Naive thymus-derived CD4-positive, alpha-beta T cell (primary cell): ENCODE measurements around the gene GAMT. TPM values are rescaled to one million over a fixed set of nuclear protein-coding genes. Genes with fewer than 3 reads are reported as not detected.

Experiments used
- ATAC-seq: fragments of 150-1000 bp; cut with Tn5 transposase; 2 replicates; pipeline ENCODE4 v1.10.0; 2021; ENCODE audit warnings: mild to moderate bottlenecking, moderate library complexity
- CTCF ChIA-PET: fragments of 350-600 bp; sonication (Branson Sonifier 250); formaldehyde crosslinking; loops from one replicate; lab custom pipeline; 2021; ENCODE audit warnings: antibody characterized with exemption; lab: Charles Lee
- POLR2A ChIA-PET: fragments of 350-600 bp; sonication (Branson Sonifier 250); formaldehyde crosslinking; loops from one replicate; lab custom pipeline; 2021; ENCODE audit warnings: antibody characterized with exemption, inconsistent platforms; lab: Charles Lee
- DNase-seq, 9 donors: peaks; one replicate each; pipeline versions ENCODE4 v3.0.0 to v3.0.0-alpha.2; 2020 to 2022; ENCODE audit warnings: mixed read lengths in 1 of 9
- H3K27ac ChIP-seq: one replicate; pipeline ENCODE4 v1.7.0; 2013; ENCODE audit warnings: mild to moderate bottlenecking, low read depth, low read length, moderate library complexity
- H3K27me3 ChIP-seq, 2 donors: one replicate each; pipeline ENCODE4 v1.7.0; 2013; ENCODE audit warnings: low read length in 2 of 2, mild to moderate bottlenecking in 2 of 2, moderate library complexity in 2 of 2; ENCODE audit not compliant: control insufficient read depth in 2 of 2, insufficient read depth in 2 of 2
- H3K36me3 ChIP-seq, 3 experiments: 1 replicate in 2 of 3; 2 replicates in 1 of 3; pipeline ENCODE4 v1.7.0; 2013; ENCODE audit warnings: low read length in 3 of 3, mild to moderate bottlenecking in 3 of 3, moderate library complexity in 1 of 3; ENCODE audit not compliant: insufficient read depth in 3 of 3, control insufficient read depth in 2 of 3
- H3K4me1 ChIP-seq, 2 donors: one replicate each; pipeline ENCODE4 v1.7.0; 2013; ENCODE audit warnings: low read length in 2 of 2, mild to moderate bottlenecking in 2 of 2, moderate library complexity in 1 of 2; ENCODE audit not compliant: control insufficient read depth in 2 of 2, insufficient read depth in 2 of 2
- H3K4me3 ChIP-seq: 2 replicates; pipeline ENCODE4 v1.7.0; 2013; ENCODE audit warnings: mild to moderate bottlenecking, low read length
- H3K9me3 ChIP-seq, 3 experiments: 1 replicate in 2 of 3; 2 replicates in 1 of 3; pipeline ENCODE4 v1.7.0; 2013; ENCODE audit warnings: low read length in 3 of 3; ENCODE audit not compliant: control insufficient read depth in 2 of 3
- H3K27ac Mint-ChIP-seq, 9 donors: one replicate each; pipeline ENCODE4 v1.8.0; 2020 to 2022; ENCODE audit warnings: mixed read lengths in 9 of 9, mild to moderate bottlenecking in 8 of 9, moderate library complexity in 5 of 9, inconsistent platforms in 2 of 9
- H3K27me3 Mint-ChIP-seq, 5 donors: one replicate each; pipeline ENCODE4 v1.8.0; 2021 to 2022; ENCODE audit warnings: mixed read lengths in 5 of 5, mild to moderate bottlenecking in 1 of 5
- H3K36me3 Mint-ChIP-seq, 5 donors: one replicate each; pipeline ENCODE4 v1.8.0; 2020 to 2022; ENCODE audit warnings: mixed read lengths in 5 of 5, mild to moderate bottlenecking in 3 of 5, inconsistent platforms in 1 of 5
- H3K4me1 Mint-ChIP-seq, 7 donors: one replicate each; pipeline ENCODE4 v1.8.0; 2020 to 2022; ENCODE audit warnings: mixed read lengths in 7 of 7, mild to moderate bottlenecking in 3 of 7, inconsistent platforms in 1 of 7
- H3K4me3 Mint-ChIP-seq, 10 donors: one replicate each; pipeline ENCODE4 v1.8.0; 2020 to 2022; ENCODE audit warnings: mild to moderate bottlenecking in 10 of 10, mixed read lengths in 10 of 10, moderate library complexity in 6 of 10, inconsistent platforms in 2 of 10
- H3K9me3 Mint-ChIP-seq, 11 donors: one replicate each; pipeline ENCODE4 v1.8.0; 2020 to 2022; ENCODE audit warnings: mixed read lengths in 11 of 11, mild to moderate bottlenecking in 4 of 11, inconsistent platforms in 1 of 11, moderate library complexity in 1 of 11
- intact Hi-C, 2 donors: fragments of 100-400 bp; cut with micrococcal nuclease; formaldehyde crosslinking; loops; one replicate each; pipeline ENCODE4 v1.15.1; 2023
- polyA plus RNA-seq, 2 donors: library from polyadenylated mRNA; unstranded; fragments of 300-500 nt; fragmentation: Illumina TruSeq; gene quantifications; one replicate each; pipeline ENCODE4 v1.2.3, GENCODE V29; 2021
- total RNA-seq, 6 experiments: library from RNA in 5 of 6; stranded (reverse) in 5 of 6; gene quantifications; 1 replicate in 5 of 6; 2 replicates in 1 of 6; pipeline ENCODE4 v1.2.3 and lab custom pipeline; 2021 to 2026

GAMT gene
- total and polyA plus RNA-seq, 7 experiments from 2014 or later, result 10.9 to 32.3 (median 22.8) TPM

- ChIA-PET POLR2A (no interaction called here), CTCF (no interaction called here)
- ATAC-seq (peak; percentile 93), DNase-seq (peak; percentile 99 to 100 (median 100))
- intact Hi-C loops, result loop anchor here (1.0 to 10.0 kb wide), 19 partner anchors 24 to 1495 kb away; partner anchors contain the start of genes FAM174C (in 2 of the 2), MBD3 (in 2 of the 2), NDUFS7 (in 2 of the 2) and PTBP1 (in 2 of the 2)
- no peaks in the 10 kb centered on the region for H3K9me3 ChIP-seq
- no peaks in the 10 kb centered on the region for H3K27me3 ChIP-seq
- H3K4me1 ChIP-seq, result peaks cover 38 to 40% of the 10 kb centered on the region in 2 donors
- H3K27ac Mint-ChIP-seq, result peak overlapping the region; percentile 50 to 93 (median 85)
- peaks cover 0 to 22% (median 4%) of the 10 kb centered on the region in 3 experiments for H3K36me3 ChIP-seq
- H3K9me3 Mint-ChIP-seq, result peaks cover 0 to 1% (median 0%) of the 10 kb centered on the region in 11 donors
- peaks cover 0 to 7% (median 3%) of the 10 kb centered on the region in 5 donors for H3K36me3 Mint-ChIP-seq
- peaks cover 0 to 9% (median 0%) of the 10 kb centered on the region in 5 donors for H3K27me3 Mint-ChIP-seq
- peak overlapping the region; percentile 72 to 89 (median 80) for H3K4me3 Mint-ChIP-seq
- peak overlapping the region; percentile 40 for H3K4me3 ChIP-seq
- H3K27ac ChIP-seq, result peak overlapping the region; percentile 98
- peaks cover 33 to 53% (median 45%) of the 10 kb centered on the region in 7 donors for H3K4me1 Mint-ChIP-seq
These were observed 5.6 kb upstream of the GAMT start for GRCh38 chr19:1406774-1407527.

DNA sequence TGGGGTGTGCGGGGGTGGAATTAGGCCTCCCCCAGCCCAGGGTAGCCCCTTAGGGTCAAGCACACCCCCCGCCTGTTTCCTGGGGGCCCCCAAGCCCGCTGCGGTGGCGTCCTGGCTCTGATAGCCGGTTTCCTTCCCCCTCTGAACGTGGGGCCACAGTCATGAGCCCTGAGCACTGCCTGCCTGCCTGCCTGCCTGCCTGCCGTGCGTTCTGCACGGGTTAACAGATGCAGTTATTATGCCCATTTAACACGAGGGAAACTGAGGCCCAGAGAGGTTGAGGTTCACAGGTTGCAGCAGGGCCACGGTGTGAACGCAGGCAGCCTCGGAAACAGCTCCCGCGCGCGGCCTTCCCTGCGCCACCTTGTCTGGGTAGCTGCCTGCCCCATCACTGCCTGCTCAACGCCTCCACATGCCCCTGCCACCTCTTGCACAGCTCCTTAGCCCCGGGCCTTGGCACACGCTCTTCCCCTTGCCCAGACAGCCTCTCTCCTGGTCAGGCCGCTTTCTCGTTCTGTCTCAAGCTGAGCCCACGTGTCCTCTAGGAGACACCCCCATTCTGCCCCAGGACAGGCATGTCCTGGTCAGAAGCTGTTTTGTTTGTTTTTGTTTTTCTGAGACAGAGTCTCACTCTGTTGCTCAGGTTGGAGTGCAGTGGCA, 1.2 kb upstream of the GAMT start:
- ChIA-PET CTCF (interaction anchor here (0.7 to 1.2 kb wide), 2 partner anchors 13 to 18 kb away, joined by 3 to 5 read pairs; no protein-coding TSS in a partner anchor), POLR2A (interaction anchor here (0.5 to 1.7 kb wide), 4 partner anchors 127 to 419 kb away, joined by 3 to 4 read pairs (median 3); partner anchors contain the start of gene FAM174C)
- no peaks in the 10 kb centered on the region for H3K36me3 Mint-ChIP-seq
- ATAC-seq (no peak), DNase-seq (no peak)
- peaks cover 0 to 28% (median 15%) of the 10 kb centered on the region in 7 donors for H3K4me1 Mint-ChIP-seq
- no peak overlapping the region for H3K27ac ChIP-seq
- peaks cover 0 to 9% (median 0%) of the 10 kb centered on the region in 5 donors for H3K27me3 Mint-ChIP-seq
- H3K9me3 ChIP-seq, result no peaks in the 10 kb centered on the region
- H3K27me3 ChIP-seq, result no peaks in the 10 kb centered on the region
- peak overlapping the region; percentile 68 to 87 (median 80) for H3K4me3 Mint-ChIP-seq
- H3K27ac Mint-ChIP-seq, result peak overlapping the region in 6 of 9 donors; percentile 29 to 72 (median 61)
- no peaks in the 10 kb centered on the region for H3K9me3 Mint-ChIP-seq
- intact Hi-C loops, result loop anchor here (10.0 kb wide), 3 partner anchors 158 to 738 kb away; partner anchors contain the start of genes ATP5F1D (in 1 of the 2), CNN2 (in 1 of the 2), MIDN (in 1 of the 2) and RNF126 (in 1 of the 2)
- H3K4me3 ChIP-seq, result no peak overlapping the region
- H3K36me3 ChIP-seq, result peaks cover 0 to 1% (median 0%) of the 10 kb centered on the region in 3 experiments
- peaks cover 7 to 23% of the 10 kb centered on the region in 2 donors for H3K4me1 ChIP-seq

DNA sequence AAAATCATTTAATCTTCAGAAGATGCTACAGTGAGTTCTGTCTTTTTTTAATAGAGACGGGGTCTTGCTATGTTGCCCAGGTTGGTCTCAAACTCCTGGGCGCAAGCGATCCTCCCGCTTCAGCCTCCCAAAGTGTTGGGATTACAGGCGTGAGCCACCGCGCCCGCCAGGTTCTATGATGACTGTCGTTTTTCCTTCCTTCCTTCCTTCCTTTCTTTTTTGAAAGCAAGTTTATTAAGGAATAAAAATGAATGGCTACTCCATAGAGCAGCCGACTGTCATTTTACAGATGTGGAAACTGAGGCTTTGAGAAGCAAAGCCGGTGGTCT, 511 bp upstream of the GAMT start:
- Histone ChIP-seq H3K4me1 (peaks cover 7 to 21% of the 10 kb centered on the region in 2 donors), H3K9me3 (no peaks in the 10 kb centered on the region), H3K36me3 (peaks cover 0 to 4% (median 0%) of the 10 kb centered on the region in 3 experiments), H3K4me3 (peak overlapping the region; percentile 58), H3K27me3 (no peaks in the 10 kb centered on the region), H3K27ac (peak overlapping the region; percentile 59)
- POLR2A ChIA-PET, result interaction anchor here (0.8 kb wide), 1 partner anchor 319 kb away, joined by 3 read pairs; no protein-coding TSS in a partner anchor
- no peak for DNase-seq
- CTCF ChIA-PET, result interaction anchor here (1.2 kb wide), 1 partner anchor 12 kb away, joined by 3 read pairs; no protein-coding TSS in a partner anchor
- Mint-ChIP-seq H3K27ac (peak overlapping the region in 2 of 9 donors; percentile 38 to 40), H3K27me3 (peaks cover 0 to 9% (median 0%) of the 10 kb centered on the region in 5 donors), H3K4me1 (peaks cover 0 to 25% (median 15%) of the 10 kb centered on the region in 7 donors), H3K9me3 (no peaks in the 10 kb centered on the region), H3K4me3 (peak overlapping the region; percentile 49 to 86 (median 60)), H3K36me3 (no peaks in the 10 kb centered on the region)
- ATAC-seq, result no peak
- intact Hi-C loops, result loop anchor here (1.0 to 10.0 kb wide), 4 partner anchors 127 to 737 kb away; partner anchors contain the start of genes ATP5F1D (in 1 of the 2), CNN2 (in 1 of the 2), FAM174C (in 1 of the 2) and MIDN (in 1 of the 2)

- DNase-seq (no peak), ATAC-seq (no peak)
- Mint-ChIP-seq H3K27ac (no peak overlapping the region), H3K4me1 (peaks cover 0 to 22% (median 16%) of the 10 kb centered on the region in 7 donors), H3K27me3 (peaks cover 0 to 9% (median 0%) of the 10 kb centered on the region in 5 donors), H3K4me3 (peak overlapping the region; percentile 49 to 86 (median 66)), H3K36me3 (no peaks in the 10 kb centered on the region), H3K9me3 (no peaks in the 10 kb centered on the region)
- Histone ChIP-seq H3K36me3 (peaks cover 0 to 4% (median 0%) of the 10 kb centered on the region in 3 experiments), H3K4me1 (peaks cover 3 to 21% of the 10 kb centered on the region in 2 donors), H3K4me3 (peak overlapping the region; percentile 58), H3K9me3 (no peaks in the 10 kb centered on the region), H3K27ac (peak overlapping the region; percentile 59), H3K27me3 (no peaks in the 10 kb centered on the region)
- intact Hi-C loops, result loop anchor here (1.0 to 10.0 kb wide), 4 partner anchors 125 to 736 kb away; partner anchors contain the start of genes ATP5F1D (in 1 of the 2), CNN2 (in 1 of the 2), FAM174C (in 1 of the 2) and MIDN (in 1 of the 2)
- ChIA-PET CTCF (no interaction called here), POLR2A (interaction anchor here (0.5 kb wide), 1 partner anchor 363 kb away, joined by 3 read pairs; no protein-coding TSS in a partner anchor)
These were observed 833 bp downstream of the GAMT start for GRCh38 chr19:1400281-1401137.

DNA sequence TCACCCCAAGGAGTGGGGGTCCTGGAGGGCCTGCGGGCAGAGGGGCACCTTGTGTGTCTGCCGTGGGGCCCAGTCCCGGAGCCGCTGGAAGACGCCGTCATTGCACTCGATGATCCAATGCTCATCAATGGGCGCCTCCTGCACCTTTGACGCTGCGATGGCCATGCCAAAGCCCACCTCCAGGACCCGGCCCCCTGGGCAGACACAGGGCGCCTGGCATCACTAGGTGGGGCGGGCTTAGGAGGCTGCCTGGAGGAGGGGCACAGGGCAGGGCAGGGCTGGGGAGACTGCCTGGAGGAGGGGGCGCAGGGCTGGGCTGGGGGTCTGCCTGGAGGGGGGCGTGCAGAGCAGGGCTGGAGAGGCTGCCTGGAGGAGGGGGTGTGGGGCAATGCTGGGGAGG, 1.6 kb downstream of the GAMT start:
- Mint-ChIP-seq H3K36me3 (no peaks in the 10 kb centered on the region), H3K4me3 (peak overlapping the region in 2 of 10 donors; percentile 45 to 49), H3K27me3 (peaks cover 0 to 9% (median 0%) of the 10 kb centered on the region in 5 donors), H3K9me3 (no peaks in the 10 kb centered on the region), H3K27ac (no peak overlapping the region), H3K4me1 (peaks cover 0 to 22% (median 16%) of the 10 kb centered on the region in 7 donors)
- intact Hi-C loops, result loop anchor here (10.0 kb wide), 3 partner anchors 155 to 735 kb away; partner anchors contain the start of genes ATP5F1D (in 1 of the 2), CNN2 (in 1 of the 2), MIDN (in 1 of the 2) and RNF126 (in 1 of the 2)
- DNase-seq (no peak), ATAC-seq (no peak)
- peaks cover 0 to 8% (median 0%) of the 10 kb centered on the region in 3 experiments for H3K36me3 ChIP-seq
- H3K27ac ChIP-seq, result no peak overlapping the region
- H3K4me3 ChIP-seq, result no peak overlapping the region
- H3K27me3 ChIP-seq, result no peaks in the 10 kb centered on the region
- ChIA-PET CTCF (no interaction called here), POLR2A (interaction anchor here (0.5 kb wide), 1 partner anchor 362 kb away, joined by 3 read pairs; no protein-coding TSS in a partner anchor)
- peaks cover 3 to 21% of the 10 kb centered on the region in 2 donors for H3K4me1 ChIP-seq
- no peaks in the 10 kb centered on the region for H3K9me3 ChIP-seq
